Nucleus accumbens (tissue), 56 donors: Measurements from ENCODE around the gene RALGPS1.

Experiments
- DNase-seq, 56 donors: peaks; one replicate each; lab custom pipeline; 2025; lab: John Stamatoyannopoulos, UW

RALGPS1 gene

DNA sequence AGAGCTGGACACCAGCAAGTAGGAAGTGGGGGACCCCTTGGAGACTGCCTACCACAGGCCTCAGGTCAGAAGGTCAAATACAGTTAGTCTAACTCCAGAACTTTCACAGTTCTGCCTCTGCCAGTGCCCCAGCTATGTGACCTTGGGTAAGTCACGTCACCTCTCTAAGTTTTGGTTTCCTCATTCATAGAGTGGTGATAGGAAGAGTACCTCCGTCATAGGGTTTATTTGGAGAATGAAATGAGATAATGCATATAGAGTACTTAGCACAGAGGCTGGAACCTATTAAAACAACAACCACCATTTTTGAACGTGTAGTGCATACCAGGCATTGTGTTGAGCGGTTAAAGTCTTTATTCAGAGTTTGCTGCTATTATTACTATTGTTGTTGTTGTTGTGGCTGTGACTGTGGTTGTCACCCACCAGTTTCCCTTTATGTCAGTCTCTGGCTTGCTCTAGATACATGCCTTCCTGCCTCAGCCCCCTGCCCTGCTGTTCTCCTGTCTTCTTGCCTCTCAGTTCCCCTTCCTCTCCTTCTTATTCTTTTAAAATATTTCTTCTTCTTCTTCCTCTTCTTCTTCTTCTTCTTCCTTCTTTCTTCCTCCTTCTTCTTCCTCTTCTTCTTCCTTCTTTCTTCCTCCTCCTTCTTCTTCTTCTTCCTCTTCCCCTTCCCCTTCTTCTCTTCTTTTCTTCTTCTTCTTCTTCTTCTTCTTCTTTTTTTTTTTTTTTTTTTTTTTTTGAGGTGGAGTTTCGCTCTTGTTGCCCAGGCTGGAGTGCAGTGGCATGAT, 67.8 kb downstream of the RALGPS1 start:
- DNase-seq, result no peak

- no peak for DNase-seq
Observed at GRCh38 chr9:126983767-126984166, 69.2 kb downstream of the RALGPS1 start.

DNA sequence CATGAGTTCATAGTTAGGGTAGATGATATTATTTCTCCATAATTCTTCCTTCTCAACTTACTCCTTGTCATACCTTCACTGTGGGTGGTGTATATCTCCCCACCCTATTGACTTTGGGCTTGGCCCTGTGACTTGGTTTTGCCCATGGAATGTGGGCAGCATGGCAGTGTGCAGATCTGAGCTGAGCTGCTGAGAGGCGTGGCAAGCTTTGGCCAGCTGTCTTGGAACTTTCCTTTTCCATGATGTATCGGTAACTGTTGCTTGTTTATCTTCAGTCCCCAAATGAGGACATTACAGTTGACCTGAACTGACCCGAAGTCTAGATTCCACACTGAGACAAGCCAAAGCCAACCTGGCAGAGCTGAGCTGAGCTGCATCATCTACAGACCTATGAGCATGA, 70.4 kb downstream of the RALGPS1 start:
- DNase-seq, result no peak

GRCh38 chr9:126985870-126986498, 71.4 kb downstream of the RALGPS1 start:
- peak in 1 of 56 donors; percentile 20 for DNase-seq

DNA sequence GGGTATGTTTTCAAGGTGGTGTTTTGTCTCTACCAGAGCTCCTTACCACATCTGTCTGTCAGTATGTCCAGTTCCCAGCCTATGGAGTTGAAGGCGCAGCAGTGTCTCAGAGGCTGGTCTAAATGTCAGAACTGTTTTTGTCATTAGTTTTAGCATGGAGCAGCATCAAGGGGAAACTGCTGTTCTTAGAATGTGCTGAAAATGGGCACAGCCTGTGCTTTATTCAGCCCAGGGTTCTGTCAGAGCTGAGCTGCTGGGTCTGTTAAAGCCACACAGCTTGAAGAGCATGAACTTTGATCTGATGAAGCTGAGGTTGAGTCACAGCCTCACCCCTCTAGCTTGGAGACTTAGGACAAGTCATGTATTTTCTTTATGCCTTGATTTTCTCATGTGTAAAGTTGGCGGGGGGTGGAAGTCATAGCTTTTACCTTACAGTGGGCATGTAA, 71.9 kb downstream of the RALGPS1 start:
- DNase-seq, result no peak

DNA sequence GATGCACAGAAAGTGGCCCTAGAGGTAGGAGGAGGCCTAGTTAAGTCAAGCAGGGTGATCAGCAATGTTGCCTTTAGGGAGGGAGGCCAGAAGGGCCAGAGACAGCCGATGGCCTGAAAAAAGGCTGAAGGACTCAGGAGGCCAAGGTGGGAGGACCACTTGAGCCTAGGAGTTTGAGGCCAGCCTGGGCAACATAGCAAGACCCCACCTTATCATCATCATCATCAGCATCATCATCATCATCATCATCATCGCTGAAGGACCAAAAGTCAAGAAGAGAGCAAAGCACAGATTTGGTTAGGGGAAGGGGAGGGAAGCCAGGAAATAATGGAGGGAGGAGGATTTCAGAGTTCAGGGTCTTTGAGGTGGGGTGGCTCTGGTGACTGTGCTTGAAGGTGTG, 74.3 kb downstream of the RALGPS1 start:
- DNase-seq, result no peak

- peak in 17 of 56 donors; percentile 6 to 43 (median 19) for DNase-seq
Observed at GRCh38 chr9:126989847-126990842, 75.6 kb downstream of the RALGPS1 start.

DNA sequence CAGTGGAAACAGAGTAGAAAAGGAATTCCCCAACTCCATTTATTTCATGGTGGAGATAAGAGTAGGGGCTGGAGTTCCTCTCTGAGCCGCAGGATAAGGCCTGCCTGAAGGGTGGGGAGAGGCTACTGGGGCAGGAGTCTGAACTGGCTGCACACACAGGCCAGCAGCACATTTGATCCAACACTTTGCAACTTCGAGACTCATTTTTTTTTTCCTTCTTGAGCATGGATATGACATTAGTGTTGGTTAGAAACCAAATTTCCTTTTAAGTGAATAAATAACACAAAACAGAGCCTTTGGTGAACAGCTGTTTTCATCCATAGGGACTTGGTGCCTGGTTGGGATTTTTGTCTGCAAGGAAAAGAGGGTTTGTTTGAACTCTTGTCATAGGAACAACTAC, 76.6 kb downstream of the RALGPS1 start:
- no peak for DNase-seq

DNA sequence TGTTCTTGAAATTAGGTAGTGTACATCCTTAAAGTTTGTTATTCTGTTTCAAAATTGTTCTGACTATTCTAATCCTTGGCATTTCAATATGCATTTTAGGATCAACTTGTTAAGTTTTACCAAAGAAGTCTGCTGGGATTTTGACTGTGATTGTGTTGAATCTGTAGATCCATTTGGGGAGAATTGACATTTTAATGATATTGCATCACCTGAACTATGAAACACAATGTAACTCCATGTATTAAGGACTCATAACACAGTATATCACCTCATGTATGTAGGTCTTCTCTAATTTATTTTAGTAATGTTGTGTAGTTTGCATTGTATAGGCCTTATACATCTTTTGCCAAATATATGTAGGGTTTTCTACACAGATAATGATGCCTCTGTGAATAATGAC, 77.8 kb downstream of the RALGPS1 start:
- no peak for DNase-seq

- no peak for DNase-seq
Observed at GRCh38 chr9:126999315-127000068, 84.9 kb downstream of the RALGPS1 start.

DNA sequence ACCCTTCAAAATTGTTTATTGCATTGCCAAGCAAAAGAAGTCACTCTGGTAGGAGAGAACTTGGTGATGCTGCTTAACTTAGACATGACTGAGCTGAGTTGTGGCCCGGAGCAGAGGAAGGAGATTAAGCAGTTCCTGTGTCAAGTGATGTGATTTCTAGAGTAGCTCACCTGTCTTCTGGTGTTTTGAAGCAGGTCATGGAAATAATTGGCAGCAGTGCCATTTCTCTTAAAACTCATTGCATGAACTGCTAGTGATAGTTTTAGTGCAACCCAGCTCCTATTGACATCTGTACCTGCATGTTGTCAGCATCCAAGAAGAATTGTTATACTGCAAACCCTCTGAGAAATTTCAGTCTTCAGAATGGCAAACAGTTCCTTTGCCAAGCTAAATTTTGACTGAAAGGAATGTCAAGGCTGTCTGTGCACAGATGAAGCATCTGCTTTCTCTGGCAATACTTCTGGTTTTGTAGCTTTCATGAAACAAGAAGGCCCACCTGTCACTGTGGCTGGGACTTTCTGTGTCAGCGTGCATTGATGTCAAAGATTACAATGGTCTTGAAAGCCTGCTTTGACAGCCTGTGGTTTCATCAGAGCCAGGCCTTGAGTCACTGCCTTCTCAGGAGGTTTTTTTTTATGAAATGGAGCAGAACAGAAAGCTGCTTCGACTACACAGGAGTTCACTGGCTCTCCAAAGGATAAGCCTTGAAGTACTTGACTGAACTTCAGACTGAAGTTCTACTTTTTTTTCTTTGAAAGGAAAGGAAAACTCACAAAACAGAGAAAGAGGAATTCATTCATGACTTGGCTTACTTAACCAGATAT, 90.6 kb downstream of the RALGPS1 start:
- DNase-seq, result peak in 5 of 56 donors; percentile 6 to 32 (median 20)

- no peak for DNase-seq
Observed at GRCh38 chr9:127005770-127006314, 91.3 kb downstream of the RALGPS1 start.

GRCh38 chr9:127007638-127008037, 93.1 kb downstream of the RALGPS1 start:
- DNase-seq, result no peak

- DNase-seq, result no peak
Observed at GRCh38 chr9:127008076-127008475, 93.5 kb downstream of the RALGPS1 start.

GRCh38 chr9:127011772-127012171, 97.2 kb downstream of the RALGPS1 start:
- DNase-seq, result no peak

- DNase-seq, result no peak
Observed at GRCh38 chr9:127012250-127012649, 97.7 kb downstream of the RALGPS1 start.

GRCh38 chr9:127013597-127013996, 99.0 kb downstream of the RALGPS1 start:
- DNase-seq, result no peak

GRCh38 chr9:127014216-127014909, 99.8 kb downstream of the RALGPS1 start:
- DNase-seq, result no peak
